ENCODE data around the gene ITFG2. TPM values are rescaled to one million over a fixed set of nuclear protein-coding genes. Genes with fewer than 3 reads are reported as not detected.

ITFG2 gene
- total and polyA plus RNA-seq, 2 experiments from 2014 or later = 15.7 to 19.1 TPM

DNA sequence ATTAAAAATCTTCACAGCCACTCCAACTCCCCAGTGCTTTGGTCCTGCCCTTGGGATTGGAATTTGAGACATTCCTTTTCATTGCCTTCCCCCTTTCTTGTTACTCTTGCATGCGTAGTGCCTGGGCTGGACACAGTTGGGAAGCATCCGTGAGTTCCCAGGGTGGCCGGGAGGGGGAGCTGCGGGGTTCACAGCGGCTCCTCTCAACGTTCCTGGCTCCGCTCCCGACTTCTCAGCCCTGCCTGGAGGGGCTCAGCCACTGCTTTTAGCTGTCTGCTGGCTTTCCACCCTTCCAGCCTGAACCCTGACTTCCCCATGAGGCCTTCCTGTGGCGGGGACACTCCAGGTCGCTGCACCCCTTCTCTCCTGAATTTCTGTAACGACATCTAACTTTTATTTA lies 41.2 kb downstream of the ITFG2 start:
- DNase-seq = peak; percentile 92
- Histone ChIP-seq H3F3A (ENCODE audit: insufficient read depth) (no peaks in the 10 kb centered on the region), H3K9me3 (ENCODE audit: low read depth) (no peaks in the 10 kb centered on the region), H3K36me3 (ENCODE audit: low read depth) (no peaks in the 10 kb centered on the region), H3K9ac (no peak overlapping the region), H4K20me1 (ENCODE audit: insufficient read depth) (no peaks in the 10 kb centered on the region), H3K4me2 (ENCODE audit: unreplicated experiment) (no peak overlapping the region), H3K27me3 (replicated peaks; ENCODE audit: insufficient read depth) (no peaks in the 10 kb centered on the region), H3K9me2 (ENCODE audit: insufficient read depth) (no peaks in the 10 kb centered on the region), H3K27ac (no peak overlapping the region), H3K4me1 (ENCODE audit: insufficient read depth) (no peaks in the 10 kb centered on the region), H3K79me2 (ENCODE audit: insufficient read depth) (no peaks in the 10 kb centered on the region), H2AFZ (no peak overlapping the region), H3K4me3 (no peak overlapping the region)
- in situ Hi-C loops (cut with MboI) = no loop called here
- 17 to 22% methylated on average over 11 of the region's 11 CpGs for WGBS, 2 experiments (ENCODE audit: low coverage in 1 of 2, low lambda C conversion rate in 2 of 2, missing lambda C conversion rate in 2 of 2)
- TF ChIP-seq EZH2 (IDR thresholded peaks at IDR 0.05; ENCODE audit: insufficient read depth, poor library complexity, severe bottlenecking) (no peak), EZH2phosphoT487 (IDR thresholded peaks at IDR 0.05; ENCODE audit: insufficient read depth, low read depth) (no peak)

GRCh38 chr12:2854669-2855453 lies 42.4 kb downstream of the ITFG2 start:
- Histone ChIP-seq H3K9ac (no peak overlapping the region), H3K4me3 (no peak overlapping the region), H3K36me3 (ENCODE audit: low read depth) (no peaks in the 10 kb centered on the region), H3F3A (ENCODE audit: insufficient read depth) (no peaks in the 10 kb centered on the region), H3K9me3 (ENCODE audit: low read depth) (no peaks in the 10 kb centered on the region), H3K4me2 (ENCODE audit: unreplicated experiment) (no peak overlapping the region), H4K20me1 (ENCODE audit: insufficient read depth) (no peaks in the 10 kb centered on the region), H3K27me3 (replicated peaks; ENCODE audit: insufficient read depth) (no peaks in the 10 kb centered on the region), H3K79me2 (ENCODE audit: insufficient read depth) (no peaks in the 10 kb centered on the region), H3K4me1 (ENCODE audit: insufficient read depth) (no peaks in the 10 kb centered on the region), H2AFZ (no peak overlapping the region), H3K9me2 (ENCODE audit: insufficient read depth) (no peaks in the 10 kb centered on the region), H3K27ac (no peak overlapping the region)
- in situ Hi-C loops (cut with MboI) = no loop called here
- 79 to 80% methylated on average over 21 to 25 of the region's 25 CpGs for WGBS, 2 experiments (ENCODE audit: low coverage in 1 of 2, low lambda C conversion rate in 2 of 2, missing lambda C conversion rate in 2 of 2)
- no peak for TF ChIP-seq EZH2phosphoT487 (IDR thresholded peaks at IDR 0.05; ENCODE audit: insufficient read depth, low read depth)
- TF ChIP-seq EZH2 (IDR thresholded peaks at IDR 0.05; ENCODE audit: insufficient read depth, poor library complexity, severe bottlenecking) = no peak
- no peak for DNase-seq

- WGBS, 2 experiments (ENCODE audit: low coverage in 1 of 2, low lambda C conversion rate in 2 of 2, missing lambda C conversion rate in 2 of 2) = 82 to 93% methylated on average over 7 of the region's 7 CpGs
- no peak overlapping the region for H3K9ac ChIP-seq
- no peak overlapping the region for H2AFZ ChIP-seq
- no peaks in the 10 kb centered on the region for H3F3A ChIP-seq (ENCODE audit: insufficient read depth)
- no peak overlapping the region for H3K27ac ChIP-seq
- no peaks in the 10 kb centered on the region for H3K9me3 ChIP-seq (ENCODE audit: low read depth)
- H3K36me3 ChIP-seq (ENCODE audit: low read depth) = no peaks in the 10 kb centered on the region
- no peak overlapping the region for H3K4me3 ChIP-seq
- in situ Hi-C loops (cut with MboI) = no loop called here
- H4K20me1 ChIP-seq (ENCODE audit: insufficient read depth) = no peaks in the 10 kb centered on the region
- no peak for DNase-seq
- no peaks in the 10 kb centered on the region for H3K79me2 ChIP-seq (ENCODE audit: insufficient read depth)
- TF ChIP-seq EZH2phosphoT487 (IDR thresholded peaks at IDR 0.05; ENCODE audit: insufficient read depth, low read depth) = no peak
- no peak for TF ChIP-seq EZH2 (IDR thresholded peaks at IDR 0.05; ENCODE audit: insufficient read depth, poor library complexity, severe bottlenecking)
- no peaks in the 10 kb centered on the region for H3K4me1 ChIP-seq (ENCODE audit: insufficient read depth)
- no peak overlapping the region for H3K4me2 ChIP-seq (ENCODE audit: unreplicated experiment)
- H3K9me2 ChIP-seq (ENCODE audit: insufficient read depth) = no peaks in the 10 kb centered on the region
- H3K27me3 ChIP-seq (replicated peaks; ENCODE audit: insufficient read depth) = no peaks in the 10 kb centered on the region
Measured at GRCh38 chr12:2855546-2855945, 43.1 kb downstream of the ITFG2 start.

GRCh38 chr12:2856051-2856450 lies 43.6 kb downstream of the ITFG2 start:
- no peaks in the 10 kb centered on the region for H3K79me2 ChIP-seq (ENCODE audit: insufficient read depth)
- DNase-seq = peak; percentile 14
- 82 to 88% methylated on average over 3 of the region's 3 CpGs for WGBS, 2 experiments (ENCODE audit: low coverage in 1 of 2, low lambda C conversion rate in 2 of 2, missing lambda C conversion rate in 2 of 2)
- no peaks in the 10 kb centered on the region for H3F3A ChIP-seq (ENCODE audit: insufficient read depth)
- H3K27me3 ChIP-seq (replicated peaks; ENCODE audit: insufficient read depth) = no peaks in the 10 kb centered on the region
- H3K4me1 ChIP-seq (ENCODE audit: insufficient read depth) = no peaks in the 10 kb centered on the region
- H3K9ac ChIP-seq = no peak overlapping the region
- no peak overlapping the region for H3K4me3 ChIP-seq
- H4K20me1 ChIP-seq (ENCODE audit: insufficient read depth) = no peaks in the 10 kb centered on the region
- H2AFZ ChIP-seq = no peak overlapping the region
- H3K36me3 ChIP-seq (ENCODE audit: low read depth) = no peaks in the 10 kb centered on the region
- H3K9me3 ChIP-seq (ENCODE audit: low read depth) = no peaks in the 10 kb centered on the region
- TF ChIP-seq EZH2phosphoT487 (IDR thresholded peaks at IDR 0.05; ENCODE audit: insufficient read depth, low read depth) = no peak
- TF ChIP-seq EZH2 (IDR thresholded peaks at IDR 0.05; ENCODE audit: insufficient read depth, poor library complexity, severe bottlenecking) = no peak
- no peak overlapping the region for H3K4me2 ChIP-seq (ENCODE audit: unreplicated experiment)
- in situ Hi-C loops (cut with MboI) = no loop called here
- no peak overlapping the region for H3K27ac ChIP-seq
- no peaks in the 10 kb centered on the region for H3K9me2 ChIP-seq (ENCODE audit: insufficient read depth)

Measured in GM23248 (cell line).